GM23248 (cell line): ENCODE results near the gene GPR39. TPM values are rescaled to one million over a fixed set of nuclear protein-coding genes. Genes with fewer than 3 reads are reported as not detected.
A peak's percentile ranks its signal among the peaks of the same experiment; 100 is the strongest.

Experiments used
- DNase-seq: peaks from one replicate; pipeline ENCODE4 v3.0.0-alpha.2; 2015
- H2AFZ ChIP-seq: fragments of 200-600 bp; sonication (generic); 2 replicates; pipeline ENCODE4 v1.6.1; 2016; ENCODE audit warnings: antibody characterized with exemption
- H3F3A ChIP-seq: fragments of 200-600 bp; sonication (generic); 2 replicates; pipeline ENCODE4 v1.6.1; 2016; ENCODE audit warnings: mild to moderate bottlenecking, antibody characterized with exemption, mixed run types; ENCODE audit not compliant: insufficient read depth
- H3K27ac ChIP-seq: fragments of 200-600 bp; sonication (generic); 2 replicates; pipeline ENCODE4 v1.5.1; 2016; ENCODE audit warnings: mild to moderate bottlenecking
- H3K27me3 ChIP-seq: fragments of 200-600 bp; sonication (generic); replicated peaks from 2 replicates; pipeline ENCODE4 v1.6.1; 2016; ENCODE audit warnings: mild to moderate bottlenecking; ENCODE audit not compliant: insufficient read depth
- H3K36me3 ChIP-seq: fragments of 200-600 bp; sonication (generic); 2 replicates; pipeline ENCODE4 v1.6.1; 2016; ENCODE audit warnings: low read depth, mild to moderate bottlenecking
- H3K4me1 ChIP-seq: fragments of 200-600 bp; sonication (generic); 2 replicates; pipeline ENCODE4 v1.6.1; 2016; ENCODE audit warnings: mild to moderate bottlenecking; ENCODE audit not compliant: insufficient read depth
- H3K4me2 ChIP-seq: fragments of 200-600 bp; sonication (generic); one replicate; pipeline ENCODE4 v1.6.1; 2016; ENCODE audit warnings: mild to moderate bottlenecking; ENCODE audit not compliant: unreplicated experiment
- H3K4me3 ChIP-seq: fragments of 200-600 bp; sonication (generic); 2 replicates; pipeline ENCODE4 v1.5.1; 2016; ENCODE audit warnings: mild to moderate bottlenecking
- H3K79me2 ChIP-seq: fragments of 200-600 bp; sonication (generic); 2 replicates; pipeline ENCODE4 v1.6.1; 2016; ENCODE audit warnings: mild to moderate bottlenecking; ENCODE audit not compliant: insufficient read depth
- H3K9ac ChIP-seq: fragments of 200-600 bp; sonication (generic); 2 replicates; pipeline ENCODE4 v1.6.1; 2016; ENCODE audit warnings: mild to moderate bottlenecking
- H3K9me2 ChIP-seq: fragments of 200-600 bp; sonication (generic); 2 replicates; pipeline ENCODE4 v1.6.1; 2016; ENCODE audit warnings: mixed run types, mild to moderate bottlenecking, moderate library complexity; ENCODE audit not compliant: insufficient read depth
- H3K9me3 ChIP-seq: fragments of 200-600 bp; sonication (generic); one replicate; pipeline ENCODE4 v1.6.1; 2017; ENCODE audit warnings: low read depth
- H4K20me1 ChIP-seq: fragments of 200-600 bp; sonication (generic); 2 replicates; pipeline ENCODE4 v1.6.0; 2016; ENCODE audit not compliant: insufficient read depth
- EZH2 ChIP-seq: fragments of 200-600 bp; sonication (generic); IDR thresholded peaks from 2 replicates; pipeline ENCODE4 v1.6.1; 2018; ENCODE audit warnings: antibody characterized with exemption, mild to moderate bottlenecking; ENCODE audit not compliant: insufficient read depth, poor library complexity, severe bottlenecking
- EZH2phosphoT487 ChIP-seq: fragments of 200-600 bp; sonication (generic); IDR thresholded peaks from 2 replicates; pipeline ENCODE4 v1.6.1; 2018; ENCODE audit warnings: antibody characterized with exemption, moderate library complexity, mild to moderate bottlenecking, low read depth; ENCODE audit not compliant: insufficient read depth
- WGBS, 2 experiments: methylation state at CpG; one replicate each; pipeline ENCODE4 v1.1.6; 2015 to 2017; ENCODE audit warnings: low lambda C conversion rate in 2 of 2, low coverage in 1 of 2; ENCODE audit errors: missing lambda C conversion rate in 2 of 2; 5-methylcytosine and 5-hydroxymethylcytosine counted together
- in situ Hi-C: fragments of 300-500 bp; cut with MboI; formaldehyde crosslinking; loops from 2 replicates; pipeline ENCODE4 v1.15.0; 2020
- polyA plus RNA-seq: library from polyadenylated mRNA; unstranded; fragments of >200 nt; fragmentation: Nextera tagmentation; extraction: Ambion mirVana; gene quantifications from 2 replicates; pipeline ENCODE4 v1.2.1, GENCODE V29; 2016
- total RNA-seq: library from RNA; depleted of rRNA; stranded (reverse); fragments of >200 nt; shearing (Covaris generic); gene quantifications from 2 replicates; pipeline ENCODE4 v1.2.3, GENCODE V29; 2014

The GPR39 gene
- total and polyA plus RNA-seq, 2 experiments from 2014 or later: 1.6 to 2.6 TPM

- Histone ChIP-seq H3K9ac (no peak overlapping the region), H3K27me3 (no peaks in the 10 kb centered on the region), H3K79me2 (no peaks in the 10 kb centered on the region), H4K20me1 (no peaks in the 10 kb centered on the region), H3K27ac (no peak overlapping the region), H3F3A (no peaks in the 10 kb centered on the region), H3K36me3 (no peaks in the 10 kb centered on the region), H2AFZ (no peak overlapping the region), H3K4me1 (no peaks in the 10 kb centered on the region), H3K4me2 (no peak overlapping the region), H3K4me3 (no peak overlapping the region), H3K9me3 (no peaks in the 10 kb centered on the region), H3K9me2 (no peaks in the 10 kb centered on the region)
- in situ Hi-C loops: no loop called here
- DNase-seq: no peak
- 6 to 14% methylated on average over 2 of the region's 2 CpGs for WGBS, 2 experiments
- TF ChIP-seq EZH2 (no peak), EZH2phosphoT487 (no peak)
Measured at GRCh38 chr2:132515010-132515409, 98.4 kb downstream of the GPR39 start.

GRCh38 chr2:132517386-132517785, 100.8 kb downstream of the GPR39 start:
- Histone ChIP-seq H3K4me1 (no peaks in the 10 kb centered on the region), H2AFZ (no peak overlapping the region), H3K4me3 (no peak overlapping the region), H3K4me2 (no peak overlapping the region), H4K20me1 (no peaks in the 10 kb centered on the region), H3K27me3 (no peaks in the 10 kb centered on the region), H3K27ac (no peak overlapping the region), H3K79me2 (no peaks in the 10 kb centered on the region), H3F3A (no peaks in the 10 kb centered on the region), H3K9me2 (no peaks in the 10 kb centered on the region), H3K9me3 (no peaks in the 10 kb centered on the region), H3K9ac (no peak overlapping the region), H3K36me3 (no peaks in the 10 kb centered on the region)
- in situ Hi-C loops: no loop called here
- TF ChIP-seq EZH2phosphoT487: no peak
- TF ChIP-seq EZH2: no peak
- DNase-seq: peak; percentile 4
- 76 to 81% methylated on average over 1 of the region's 1 CpG for WGBS, 2 experiments

- no peaks in the 10 kb centered on the region for H3K9me3 ChIP-seq
- no peaks in the 10 kb centered on the region for H3K27me3 ChIP-seq
- no peaks in the 10 kb centered on the region for H3K36me3 ChIP-seq
- no peak for TF ChIP-seq EZH2phosphoT487
- TF ChIP-seq EZH2: no peak
- H3F3A ChIP-seq: no peaks in the 10 kb centered on the region
- in situ Hi-C loops: no loop called here
- H3K27ac ChIP-seq: no peak overlapping the region
- 67 to 70% methylated on average over 4 of the region's 4 CpGs for WGBS, 2 experiments
- no peaks in the 10 kb centered on the region for H4K20me1 ChIP-seq
- H3K9me2 ChIP-seq: no peaks in the 10 kb centered on the region
- no peak overlapping the region for H3K4me2 ChIP-seq
- no peak overlapping the region for H2AFZ ChIP-seq
- no peaks in the 10 kb centered on the region for H3K79me2 ChIP-seq
- no peak for DNase-seq
- H3K4me3 ChIP-seq: no peak overlapping the region
- no peak overlapping the region for H3K9ac ChIP-seq
- H3K4me1 ChIP-seq: no peaks in the 10 kb centered on the region
Measured at GRCh38 chr2:132518302-132518701, 101.7 kb downstream of the GPR39 start.

GRCh38 chr2:132519566-132519965, 103.0 kb downstream of the GPR39 start:
- Histone ChIP-seq H3K9me2 (no peaks in the 10 kb centered on the region), H2AFZ (no peak overlapping the region), H3K9ac (no peak overlapping the region), H3K4me2 (no peak overlapping the region), H3F3A (no peaks in the 10 kb centered on the region), H3K9me3 (no peaks in the 10 kb centered on the region), H3K4me3 (no peak overlapping the region), H3K36me3 (no peaks in the 10 kb centered on the region), H3K27me3 (no peaks in the 10 kb centered on the region), H3K79me2 (no peaks in the 10 kb centered on the region), H3K4me1 (no peaks in the 10 kb centered on the region), H4K20me1 (no peaks in the 10 kb centered on the region), H3K27ac (no peak overlapping the region)
- 21% methylated on average over 3 of the region's 3 CpGs for WGBS, 2 experiments
- in situ Hi-C loops: no loop called here
- no peak for TF ChIP-seq EZH2
- TF ChIP-seq EZH2phosphoT487: no peak
- no peak for DNase-seq

GRCh38 chr2:132521341-132521740, 104.7 kb downstream of the GPR39 start:
- no peak overlapping the region for H3K4me2 ChIP-seq
- 24 to 29% methylated on average over 3 of the region's 3 CpGs for WGBS, 2 experiments
- DNase-seq: no peak

More at GRCh38 chr2:132521341-132521740, 104.7 kb downstream of the GPR39 start:
- Histone ChIP-seq H3K4me1 (no peaks in the 10 kb centered on the region), H2AFZ (no peak overlapping the region), H3K4me3 (no peak overlapping the region), H3K79me2 (no peaks in the 10 kb centered on the region), H3K9ac (no peak overlapping the region), H3K9me3 (no peaks in the 10 kb centered on the region), H3K9me2 (no peaks in the 10 kb centered on the region), H3K36me3 (no peaks in the 10 kb centered on the region), H3F3A (no peaks in the 10 kb centered on the region), H3K27me3 (no peaks in the 10 kb centered on the region), H4K20me1 (no peaks in the 10 kb centered on the region), H3K27ac (no peak overlapping the region)
- in situ Hi-C loops: no loop called here
- TF ChIP-seq EZH2phosphoT487: no peak
- no peak for TF ChIP-seq EZH2
